Measurements from ENCODE around the gene CEP170B.

Gene CEP170B

GRCh38 chr14:104929268-104930230 lies 64.5 kb downstream of the CEP170B start:
- in situ Hi-C loops (cut with HindIII; ENCODE audit: low sequenced_read_pairs) = loop anchor here (10.0 kb wide), 2 partner anchors 125 to 425 kb away; no protein-coding TSS in a partner anchor

GRCh38 chr14:104930526-104931303 lies 65.6 kb downstream of the CEP170B start:
- in situ Hi-C loops (cut with HindIII; ENCODE audit: low sequenced_read_pairs) = loop anchor here (10.0 kb wide), 2 partner anchors 124 to 424 kb away; no protein-coding TSS in a partner anchor

- in situ Hi-C loops (cut with HindIII; ENCODE audit: low sequenced_read_pairs) = loop anchor here (10.0 kb wide), 2 partner anchors 123 to 423 kb away; no protein-coding TSS in a partner anchor
These were observed 66.3 kb downstream of the CEP170B start for GRCh38 chr14:104931304-104931770.

- in situ Hi-C loops (cut with HindIII; ENCODE audit: low sequenced_read_pairs) = loop anchor here (10.0 kb wide), 2 partner anchors 123 to 423 kb away; no protein-coding TSS in a partner anchor
These were observed 67.0 kb downstream of the CEP170B start for GRCh38 chr14:104931771-104932675.

- in situ Hi-C loops (cut with HindIII; ENCODE audit: low sequenced_read_pairs) = loop anchor here (10.0 kb wide), 2 partner anchors 122 to 422 kb away; no protein-coding TSS in a partner anchor
These were observed 67.9 kb downstream of the CEP170B start for GRCh38 chr14:104932676-104933631.

GRCh38 chr14:104933746-104934733 lies 69.0 kb downstream of the CEP170B start:
- in situ Hi-C loops (cut with HindIII; ENCODE audit: low sequenced_read_pairs) = loop anchor here (10.0 kb wide), 2 partner anchors 121 to 421 kb away; no protein-coding TSS in a partner anchor

- in situ Hi-C loops (cut with HindIII; ENCODE audit: low sequenced_read_pairs) = loop anchor here (10.0 kb wide), 2 partner anchors 120 to 420 kb away; no protein-coding TSS in a partner anchor
These were observed 70.1 kb downstream of the CEP170B start for GRCh38 chr14:104935026-104935650.

- in situ Hi-C loops (cut with HindIII; ENCODE audit: low sequenced_read_pairs) = loop anchor here (10.0 kb wide), 2 partner anchors 119 to 419 kb away; no protein-coding TSS in a partner anchor
These were observed 70.9 kb downstream of the CEP170B start for GRCh38 chr14:104935955-104936354.

GRCh38 chr14:104936361-104937155 lies 71.5 kb downstream of the CEP170B start:
- in situ Hi-C loops (cut with HindIII; ENCODE audit: low sequenced_read_pairs) = loop anchor here (10.0 kb wide), 2 partner anchors 118 to 418 kb away; no protein-coding TSS in a partner anchor

- in situ Hi-C loops (cut with HindIII; ENCODE audit: low sequenced_read_pairs) = loop anchor here (10.0 kb wide), 2 partner anchors 118 to 418 kb away; no protein-coding TSS in a partner anchor
These were observed 72.1 kb downstream of the CEP170B start for GRCh38 chr14:104937161-104937560.

GRCh38 chr14:104937694-104938365 lies 72.8 kb downstream of the CEP170B start:
- in situ Hi-C loops (cut with HindIII; ENCODE audit: low sequenced_read_pairs) = loop anchor here (10.0 kb wide), 2 partner anchors 117 to 417 kb away; no protein-coding TSS in a partner anchor

- in situ Hi-C loops (cut with HindIII; ENCODE audit: low sequenced_read_pairs) = loop anchor here (10.0 kb wide), 2 partner anchors 116 to 416 kb away; no protein-coding TSS in a partner anchor
These were observed 73.4 kb downstream of the CEP170B start for GRCh38 chr14:104938436-104938835.

- in situ Hi-C loops (cut with HindIII; ENCODE audit: low sequenced_read_pairs) = loop anchor here (10.0 kb wide), 2 partner anchors 116 to 416 kb away; no protein-coding TSS in a partner anchor
These were observed 73.9 kb downstream of the CEP170B start for GRCh38 chr14:104938960-104939359.

GRCh38 chr14:104939666-104940410 lies 74.8 kb downstream of the CEP170B start:
- in situ Hi-C loops (cut with HindIII; ENCODE audit: low sequenced_read_pairs) = loop anchor here (10.0 kb wide), 2 partner anchors 115 to 415 kb away; no protein-coding TSS in a partner anchor
